HG02759 (cell line): ENCODE measurements around the gene MRPS31.

Experiments used
- ATAC-seq: cut with Tn5 transposase; IDR thresholded peaks from one replicate; pipeline ENCODE4 v1.9.1; 2021; ENCODE audit warnings: mild to moderate bottlenecking, moderate library complexity; ENCODE audit not compliant: unreplicated experiment

Gene MRPS31

GRCh38 chr13:40770934-40771618 lies at the start of gene MRPS31:
Gene MRPS31, minus strand, starts transcription at chr13:40771190. Its CDS starts 54 bp downstream, at chr13:40771136.
- ATAC-seq = peak; percentile 98

- ATAC-seq = peak; percentile 52
These were observed 48.9 kb upstream of the MRPS31 start for GRCh38 chr13:40819797-40820315.

GRCh38 chr13:40818926-40819325 lies 47.9 kb upstream of the MRPS31 start:
- ATAC-seq = no peak

- ATAC-seq = no peak
These were observed 43.8 kb upstream of the MRPS31 start for GRCh38 chr13:40814803-40815202.

GRCh38 chr13:40813667-40814454 lies 42.9 kb upstream of the MRPS31 start:
- no peak for ATAC-seq

GRCh38 chr13:40812724-40813445 lies 41.9 kb upstream of the MRPS31 start:
- ATAC-seq = no peak

GRCh38 chr13:40812102-40812501 lies 41.1 kb upstream of the MRPS31 start:
- no peak for ATAC-seq

- no peak for ATAC-seq
These were observed 38.5 kb upstream of the MRPS31 start for GRCh38 chr13:40809471-40809870.

- ATAC-seq = no peak
These were observed 35.3 kb upstream of the MRPS31 start for GRCh38 chr13:40806241-40806640.

- ATAC-seq = no peak
These were observed 32.3 kb upstream of the MRPS31 start for GRCh38 chr13:40803316-40803715.

- no peak for ATAC-seq
These were observed 30.5 kb upstream of the MRPS31 start for GRCh38 chr13:40801255-40802217.

GRCh38 chr13:40800559-40800958 lies 29.6 kb upstream of the MRPS31 start:
- no peak for ATAC-seq

- no peak for ATAC-seq
These were observed 28.5 kb upstream of the MRPS31 start for GRCh38 chr13:40799508-40799907.

- no peak for ATAC-seq
These were observed 27.4 kb upstream of the MRPS31 start for GRCh38 chr13:40798380-40798779.

GRCh38 chr13:40796649-40797048 lies 25.7 kb upstream of the MRPS31 start:
- ATAC-seq = no peak

GRCh38 chr13:40794414-40795368 lies 23.7 kb upstream of the MRPS31 start:
- ATAC-seq = no peak

GRCh38 chr13:40793339-40793738 lies 22.3 kb upstream of the MRPS31 start:
- no peak for ATAC-seq

GRCh38 chr13:40792284-40793051 lies 21.5 kb upstream of the MRPS31 start:
- ATAC-seq = peak; percentile 21
